Mesenteric fat pad (tissue), 1 donor: ENCODE data around the gene PHIP. TPM values are rescaled to one million over a fixed set of nuclear protein-coding genes. Genes with fewer than 3 reads are reported as not detected.
"Not testable (repeated sequence)": the region's sequence is repeated elsewhere in the genome, so short reads cannot be mapped to it uniquely, and the experiment has no call there.

Experiments used
- DNase-seq: peaks from one replicate; pipeline ENCODE4 v3.0.0-alpha.2; 2020; ENCODE audit warnings: low spot score
- long read RNA-seq: library from polyadenylated mRNA; unstranded; transcript quantifications from one replicate; pipeline ENCODE4 v2.0.0, GENCODE V29; 2020
- total RNA-seq: library from RNA; stranded (reverse); fragmentation: NEBNext Ultra II Directional; extraction: Animal tissue kit (Norgen Biotek cat#: 25700); gene quantifications from one replicate; pipeline ENCODE4 v1.2.1, GENCODE V29; 2021
- donor health status: DM: yes; HTN: yes; CAD: no.

The PHIP gene
- total RNA-seq = 21.8 TPM
- long read RNA-seq, partial matches to known transcripts = 93 of 115 reads
- long read RNA-seq, other reads (novel, unspliced or antisense) = 22 of 115 reads

GRCh38 chr6:79078075-79078969, at the start of gene PHIP:
PHIP (minus strand) TSS chr6:79078254; CDS start chr6:79078068, 186 bp downstream.
- peak; percentile 97 for DNase-seq

- no peak for DNase-seq
Measured at GRCh38 chr6:79127660-79128059, 49.6 kb upstream of the PHIP start.

GRCh38 chr6:79119217-79119616, 41.2 kb upstream of the PHIP start:
- no peak for DNase-seq

GRCh38 chr6:79117752-79118151, 39.7 kb upstream of the PHIP start:
- no peak for DNase-seq

GRCh38 chr6:79115553-79116182, 37.6 kb upstream of the PHIP start:
- no peak for DNase-seq

- no peak for DNase-seq
Measured at GRCh38 chr6:79111549-79111948, 33.5 kb upstream of the PHIP start.

GRCh38 chr6:79101164-79101563, 23.1 kb upstream of the PHIP start:
- no peak for DNase-seq

GRCh38 chr6:79100304-79100703, 22.2 kb upstream of the PHIP start:
- DNase-seq = no peak

GRCh38 chr6:79094938-79095337, 16.9 kb upstream of the PHIP start:
- no peak for DNase-seq

GRCh38 chr6:79091801-79092200, 13.7 kb upstream of the PHIP start:
- DNase-seq = not testable (repeated sequence)

- no peak for DNase-seq
Measured at GRCh38 chr6:79089552-79090404, 11.7 kb upstream of the PHIP start.

- DNase-seq = no peak
Measured at GRCh38 chr6:79084693-79085092, 6.6 kb upstream of the PHIP start.

GRCh38 chr6:79082304-79082703, 4.2 kb upstream of the PHIP start:
- DNase-seq = no peak

GRCh38 chr6:79081663-79082062, 3.6 kb upstream of the PHIP start:
- no peak for DNase-seq

- DNase-seq = no peak
Measured at GRCh38 chr6:79079561-79080041, 1.5 kb upstream of the PHIP start.

GRCh38 chr6:79077715-79078074, 359 bp downstream of the PHIP start:
- no peak for DNase-seq

GRCh38 chr6:79076782-79077641, 1.0 kb downstream of the PHIP start:
- peak; percentile 98 for DNase-seq

GRCh38 chr6:79076160-79076559, 1.9 kb downstream of the PHIP start:
- no peak for DNase-seq

GRCh38 chr6:79073888-79074287, 4.2 kb downstream of the PHIP start:
- no peak for DNase-seq

- DNase-seq = no peak
Measured at GRCh38 chr6:79072640-79073181, 5.3 kb downstream of the PHIP start.
